NK-92 (cell line): ENCODE data around the gene RPLP2.

Source experiments
- DNase-seq: peaks from one replicate; lab custom pipeline; 2025; ENCODE audit not compliant: unreplicated experiment; lab: John Stamatoyannopoulos, UW

The RPLP2 gene

DNA sequence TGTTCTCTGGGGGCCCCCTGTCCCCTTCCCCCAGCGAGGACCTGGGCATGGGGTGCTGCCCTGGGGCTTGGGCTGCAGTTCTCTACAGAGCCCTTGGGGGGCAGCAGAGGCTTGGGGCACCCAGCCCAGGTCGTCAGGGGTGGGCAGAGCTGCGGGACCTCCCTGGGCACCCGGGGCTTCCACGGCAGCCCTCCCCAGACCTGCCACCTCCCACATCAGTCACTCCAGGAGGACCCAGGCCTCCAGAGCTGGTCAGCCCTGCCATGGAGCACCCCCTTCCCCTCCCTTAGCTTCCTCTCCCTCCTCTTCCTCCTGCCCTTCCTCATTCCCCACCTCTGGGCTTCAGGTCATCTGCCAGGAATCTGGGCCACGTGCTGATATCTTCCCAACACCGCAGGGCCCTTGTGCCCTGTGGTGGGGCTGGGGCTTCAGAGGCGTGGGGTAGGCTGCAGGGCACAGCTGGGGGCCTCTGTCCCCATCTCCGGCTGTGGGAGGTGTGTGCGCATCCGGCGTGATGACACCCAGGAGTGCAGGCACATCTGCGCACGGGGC lies 38.7 kb downstream of the RPLP2 start:
- DNase-seq: no peak

- no peak for DNase-seq
Observed at GRCh38 chr11:849104-849824, 39.5 kb downstream of the RPLP2 start.

- DNase-seq: no peak
Observed at GRCh38 chr11:849951-850774, 40.4 kb downstream of the RPLP2 start.

DNA sequence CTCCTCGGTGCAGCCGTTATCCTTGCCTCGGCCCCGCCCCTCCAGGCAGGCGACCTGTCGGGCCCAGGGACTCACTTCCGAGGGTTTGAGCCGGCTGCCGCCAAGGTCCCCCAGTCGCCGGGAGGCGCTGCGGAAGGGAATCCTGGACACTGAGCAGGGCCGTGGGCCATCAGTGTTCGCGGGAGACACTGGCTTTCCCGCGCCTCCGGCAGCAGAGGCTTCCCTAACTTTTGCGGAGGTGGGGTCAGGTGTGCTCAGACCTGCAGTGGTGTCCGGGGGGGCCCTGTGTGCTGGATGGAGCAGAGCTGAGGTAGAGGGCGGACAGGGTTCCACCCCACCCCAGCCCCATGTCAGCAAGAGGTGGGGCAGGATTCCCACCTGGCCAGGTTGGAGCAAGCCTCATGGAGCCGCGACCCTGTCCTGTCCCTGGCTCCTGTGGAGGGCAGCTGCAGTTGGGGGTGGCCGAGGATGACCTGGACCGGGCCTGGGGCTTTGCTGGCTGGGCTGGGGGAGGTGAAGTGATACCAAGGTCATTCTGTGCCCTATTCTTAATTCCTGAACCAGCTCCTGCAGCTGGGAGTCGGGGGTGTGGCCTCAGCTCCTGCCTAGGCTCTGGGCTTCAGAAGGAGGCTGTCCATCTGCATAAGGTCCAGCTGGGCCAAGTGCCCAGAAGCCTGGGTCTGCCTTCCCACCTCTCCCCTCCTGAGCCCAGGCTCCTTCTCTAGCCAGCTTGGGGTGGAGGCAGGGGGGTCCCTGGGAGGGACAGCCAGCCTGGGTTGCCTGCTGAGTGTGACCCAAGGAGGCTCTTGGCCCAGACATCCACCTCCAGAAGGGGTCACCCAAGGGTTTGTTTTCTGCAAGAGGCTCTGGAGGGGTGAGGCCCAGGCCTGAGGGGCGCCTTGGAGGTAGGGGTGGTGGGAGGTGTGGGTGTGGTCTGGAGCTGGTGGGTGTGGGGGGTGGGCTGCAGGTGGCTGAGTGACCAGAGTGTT lies 41.3 kb downstream of the RPLP2 start:
- no peak for DNase-seq

DNA sequence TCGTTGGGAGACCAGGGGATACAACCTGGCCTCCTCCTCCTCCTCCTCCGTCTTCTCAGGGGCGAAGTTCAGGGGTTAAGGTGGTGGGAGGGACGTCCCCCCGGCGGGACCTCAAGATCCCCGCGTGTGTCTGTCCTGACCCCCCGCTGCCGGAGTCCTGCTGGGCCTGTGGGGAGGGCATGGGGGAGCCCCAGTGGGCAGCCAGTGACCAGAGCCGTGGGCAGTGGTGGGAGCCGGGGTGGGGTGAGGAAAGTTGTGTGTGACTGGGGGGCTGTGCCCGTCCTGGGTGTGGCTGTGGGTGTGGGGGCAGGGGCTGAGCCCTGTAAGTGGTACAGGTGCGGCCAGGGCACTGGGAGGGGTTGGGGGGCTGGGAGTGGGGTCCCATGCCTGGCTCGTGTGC lies 43.0 kb downstream of the RPLP2 start:
- no peak for DNase-seq

- no peak for DNase-seq
Observed at GRCh38 chr11:853682-854448, 44.1 kb downstream of the RPLP2 start.

DNA sequence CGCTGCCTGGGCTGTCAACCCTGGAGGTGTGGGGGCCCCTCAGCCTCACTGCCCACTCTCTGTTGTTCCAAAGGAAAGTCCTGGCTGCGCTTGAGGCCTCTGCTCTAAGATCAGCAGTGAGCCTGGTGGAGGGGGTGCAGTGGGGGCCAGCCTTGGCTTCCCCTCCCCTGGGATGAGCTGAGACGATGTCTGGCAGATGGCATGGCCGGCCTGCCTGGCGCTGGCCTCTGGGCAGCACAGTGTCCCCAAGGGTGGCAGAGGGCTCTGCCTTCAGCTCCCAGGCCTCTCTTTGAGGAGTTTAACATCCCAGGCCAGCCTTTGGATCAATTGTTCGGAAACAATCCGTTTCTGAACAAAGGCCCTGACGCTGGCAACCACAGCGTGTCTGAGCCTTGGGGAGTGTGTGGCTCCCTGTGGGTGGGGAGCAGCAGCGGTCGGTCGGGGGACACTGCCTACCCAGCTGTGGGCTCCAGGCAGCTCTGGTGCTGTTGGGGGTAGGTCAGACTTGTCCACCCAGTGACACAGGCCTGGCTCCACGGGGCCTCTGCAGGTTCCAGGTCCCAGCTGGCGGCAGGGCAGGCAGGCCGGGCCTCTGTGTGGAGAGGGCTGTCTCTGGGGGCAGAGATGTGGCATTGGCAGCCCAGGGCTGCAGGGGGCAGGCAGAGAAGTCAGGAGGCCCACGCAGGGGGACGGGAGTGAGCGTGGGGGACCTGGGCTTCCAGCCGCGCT lies 45.0 kb downstream of the RPLP2 start:
- DNase-seq: no peak

DNA sequence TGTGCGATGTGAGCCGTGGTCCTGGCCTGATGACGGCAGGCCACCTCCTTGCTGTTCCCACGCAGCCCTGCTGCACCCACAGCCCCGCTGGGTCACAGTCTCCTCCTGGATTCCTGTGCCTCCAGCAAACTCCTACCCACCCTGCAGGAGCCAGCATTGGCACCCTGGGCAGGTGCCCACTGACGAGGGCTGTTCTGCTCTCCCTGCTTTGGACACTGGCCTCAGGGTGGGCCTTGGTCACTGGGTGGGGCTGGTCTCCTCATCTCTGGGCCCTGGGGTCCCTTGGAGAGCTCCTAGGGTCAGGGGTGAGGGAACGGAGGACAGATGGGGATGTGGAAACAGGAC lies 45.5 kb downstream of the RPLP2 start:
- DNase-seq: no peak

DNA sequence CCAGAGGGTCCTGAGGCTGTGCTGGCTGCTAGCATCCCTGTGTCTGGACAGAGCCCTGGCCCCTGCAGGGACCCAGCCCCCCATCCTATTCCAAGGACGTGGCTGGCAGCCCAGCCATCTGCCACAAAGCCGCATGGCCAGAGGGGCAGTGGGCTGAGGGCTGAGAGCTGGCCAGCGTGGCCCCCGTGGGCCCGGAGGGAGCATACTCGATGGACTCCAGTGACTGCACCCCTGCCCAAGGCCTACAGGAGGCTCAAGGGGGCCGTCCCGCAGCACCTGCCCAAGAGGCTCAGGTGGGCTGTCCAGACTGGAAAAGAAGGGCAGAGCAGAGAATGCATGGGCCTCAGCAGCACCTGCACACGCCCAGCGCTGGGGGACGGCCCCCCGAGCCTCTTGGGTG lies 46.0 kb downstream of the RPLP2 start:
- DNase-seq: no peak

DNA sequence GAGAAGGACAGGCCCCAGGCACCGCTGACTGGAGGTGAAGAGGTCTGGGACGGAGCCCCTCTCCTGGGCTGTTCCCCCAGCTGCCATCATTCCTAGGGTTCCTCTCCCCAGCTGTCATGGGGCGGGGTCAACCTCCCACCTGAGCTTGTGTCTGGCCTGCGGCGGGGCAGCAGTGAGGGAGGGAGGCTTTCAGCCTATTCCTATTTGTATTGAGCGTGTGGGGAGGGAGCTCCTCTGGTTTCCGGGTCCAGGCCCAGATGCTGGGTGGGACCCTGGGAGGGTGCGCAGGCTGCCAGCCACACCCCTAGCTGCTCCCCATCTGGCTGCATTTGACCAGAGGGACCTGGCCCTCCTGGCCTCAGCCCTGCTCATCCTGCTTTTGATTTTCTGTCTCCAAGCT lies 46.6 kb downstream of the RPLP2 start:
- no peak for DNase-seq

- DNase-seq: no peak
Observed at GRCh38 chr11:858053-858761, 48.4 kb downstream of the RPLP2 start.

DNA sequence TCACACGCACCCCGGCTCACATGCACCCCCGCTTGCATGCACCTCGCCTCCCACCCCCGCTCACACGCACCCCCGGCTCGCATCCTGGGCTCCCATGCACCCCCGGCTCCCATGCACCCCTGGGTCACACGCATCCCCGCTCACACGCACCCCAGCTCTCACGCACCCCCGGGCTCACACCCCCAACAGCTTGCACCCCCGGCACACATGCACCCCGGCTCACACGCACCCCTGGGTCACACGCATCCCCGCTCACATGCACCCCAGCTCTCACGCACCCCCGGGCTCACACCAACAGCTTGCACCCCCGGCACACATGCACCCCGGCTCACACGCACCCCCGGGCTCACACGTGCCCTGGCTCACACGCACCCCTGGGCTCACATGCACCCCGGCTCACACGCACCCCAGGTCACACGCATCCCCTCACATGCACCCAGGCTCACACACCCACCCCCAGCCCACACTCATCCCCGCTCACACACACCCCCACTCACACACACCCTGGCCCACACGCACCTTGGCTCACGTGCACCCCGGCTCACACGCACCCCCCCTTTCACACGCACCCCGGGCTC lies 49.1 kb downstream of the RPLP2 start:
- DNase-seq: no peak

- DNase-seq: no peak
Observed at GRCh38 chr11:859394-860131, 49.8 kb downstream of the RPLP2 start.

DNA sequence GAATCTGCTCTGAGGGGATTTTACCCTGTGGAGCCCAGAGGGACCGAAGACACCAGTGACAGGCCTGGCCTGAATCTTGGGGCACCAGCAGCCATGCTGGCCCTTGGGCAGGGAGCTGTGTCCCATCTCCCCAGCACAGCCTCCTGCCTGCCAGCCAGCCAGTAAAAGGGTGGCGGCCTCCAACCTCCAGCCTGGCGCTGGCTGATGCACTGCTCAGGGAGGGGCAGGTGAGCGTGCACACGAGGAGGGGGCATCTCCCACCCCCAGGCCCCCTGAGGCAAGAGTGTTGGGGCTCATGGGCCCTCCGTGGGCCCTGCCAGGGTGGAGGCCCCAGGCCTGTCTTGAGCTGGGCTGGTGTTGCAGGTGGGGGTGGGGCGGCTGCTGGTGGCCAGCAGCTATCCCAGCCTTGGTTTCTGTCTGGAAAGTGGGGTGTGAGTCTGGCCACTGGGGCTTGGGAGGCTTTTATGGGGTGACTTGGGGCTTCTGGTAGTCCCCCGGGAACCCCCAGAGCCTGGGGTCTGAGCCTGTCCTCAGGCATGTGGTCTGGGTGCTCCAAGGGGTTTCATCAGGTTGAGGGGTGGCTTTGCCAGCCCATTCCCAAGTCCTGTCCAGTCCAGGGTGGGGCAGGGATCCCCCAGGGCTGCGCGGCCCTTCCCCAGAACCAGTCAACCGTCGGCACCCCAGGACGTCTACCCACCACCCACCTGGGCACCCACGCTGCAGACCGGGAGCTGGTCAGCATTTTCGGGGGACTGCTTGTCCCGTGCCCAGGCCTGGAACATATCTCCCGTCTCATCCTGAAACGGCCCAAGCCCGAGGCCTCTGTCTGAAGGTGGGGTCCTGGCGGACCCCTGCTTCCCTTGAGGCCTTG lies 50.7 kb downstream of the RPLP2 start:
- DNase-seq: no peak

- no peak for DNase-seq
Observed at GRCh38 chr11:861105-861479, 51.3 kb downstream of the RPLP2 start.

GRCh38 chr11:862081-862661 lies 52.4 kb downstream of the RPLP2 start:
- no peak for DNase-seq
